DND-41 (cell line): ENCODE data around the gene PHKB.
"Not testable (repeated sequence)": the region's sequence is repeated elsewhere in the genome, so short reads cannot be mapped to it uniquely, and the experiment has no call there.

ENCODE experiments used
- ATAC-seq: fragments of 200-7000 bp; cut with Tn5 transposase; 3 replicates; pipeline ENCODE4 v1.9.1; 2021; ENCODE audit warnings: low read depth; ENCODE audit not compliant: insufficient read depth
- DNase-seq: peaks from one replicate; pipeline ENCODE4 v3.0.0-alpha.2; 2020
- H2AFZ ChIP-seq: 2 replicates; pipeline ENCODE4 v1.6.0; 2012; ENCODE audit warnings: low read depth, low read length
- H3K27ac ChIP-seq: 2 replicates; pipeline ENCODE4 v1.5.1; 2012; ENCODE audit warnings: low read length, inconsistent platforms
- H3K27me3 ChIP-seq: fragments of 200-600 bp; sonication (generic); 2 replicates; pipeline ENCODE4 v1.6.0; 2012; ENCODE audit warnings: low read length, mild to moderate bottlenecking, inconsistent platforms; ENCODE audit not compliant: insufficient read depth, poor library complexity
- H3K36me3 ChIP-seq: 2 replicates; pipeline ENCODE4 v1.5.1; 2012; ENCODE audit warnings: low read length, inconsistent platforms; ENCODE audit not compliant: insufficient read depth
- H3K4me1 ChIP-seq: 2 replicates; pipeline ENCODE4 v1.5.1; 2012; ENCODE audit warnings: mild to moderate bottlenecking, low read length; ENCODE audit not compliant: insufficient read depth
- H3K4me2 ChIP-seq: 2 replicates; pipeline ENCODE4 v1.6.0; 2012; ENCODE audit warnings: mild to moderate bottlenecking, moderate library complexity, low read length, inconsistent platforms; ENCODE audit not compliant: insufficient read depth
- H3K4me3 ChIP-seq, 2 experiments: fragments of 200-600 bp in 1 of 2; shearing (Covaris generic) in 1 of 2; 2 replicates each; pipeline ENCODE4 v1.5.1; 2012 to 2016; ENCODE audit warnings: inconsistent platforms in 2 of 2, low read length in 2 of 2, mild to moderate bottlenecking in 2 of 2, low read depth in 1 of 2, moderate library complexity in 1 of 2
- H3K79me2 ChIP-seq: 2 replicates; pipeline ENCODE4 v1.6.0; 2012; ENCODE audit warnings: low read length, inconsistent platforms; ENCODE audit not compliant: insufficient read depth
- H3K9ac ChIP-seq: 2 replicates; pipeline ENCODE4 v1.6.0; 2012; ENCODE audit warnings: low read depth, mild to moderate bottlenecking, inconsistent platforms, low read length, moderate library complexity
- H3K9me3 ChIP-seq: 2 replicates; pipeline ENCODE4 v1.5.1; 2012; ENCODE audit warnings: low read length, moderate library complexity, mild to moderate bottlenecking, inconsistent platforms; ENCODE audit not compliant: insufficient read depth, severe bottlenecking
- H4K20me1 ChIP-seq: 2 replicates; pipeline ENCODE4 v1.6.0; 2012; ENCODE audit warnings: low read length; ENCODE audit not compliant: insufficient read depth
- EZH2 ChIP-seq: IDR thresholded peaks from 3 replicates; pipeline ENCODE4 v1.6.1; 2012; ENCODE audit warnings: borderline replicate concordance, low read depth, mild to moderate bottlenecking, moderate library complexity, low read length, inconsistent platforms; ENCODE audit not compliant: severe bottlenecking
- TF ChIP-seq, protein P1 (sequence below): IDR thresholded peaks from 2 replicates; pipeline ENCODE4 v1.5.1; 2012; ENCODE audit warnings: borderline replicate concordance, low read length, moderate library complexity, mild to moderate bottlenecking; ENCODE audit not compliant: poor library complexity, severe bottlenecking; ENCODE audit errors: extremely low read depth

The PHKB gene

DNA sequence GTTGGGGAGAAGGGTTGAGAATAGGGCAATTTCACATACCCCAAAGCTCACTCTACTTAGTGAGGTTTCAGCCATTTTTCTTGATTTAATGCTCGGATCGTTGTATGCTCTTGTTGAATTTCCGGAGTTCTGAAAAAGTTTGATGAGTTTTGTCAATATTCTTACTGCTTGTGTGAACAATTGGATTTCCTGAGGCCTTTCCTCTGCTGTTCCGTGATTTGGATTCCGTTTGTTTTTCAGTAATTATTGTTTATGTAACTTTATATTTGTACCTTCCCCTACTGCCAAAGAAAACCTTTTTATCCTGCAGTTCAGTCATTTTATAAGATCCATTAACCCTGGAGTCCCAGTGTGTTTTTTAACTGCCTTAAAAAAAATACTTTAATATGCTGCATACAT is 62.9 kb downstream of the PHKB start:
- H3K36me3 ChIP-seq = peaks cover 14% of the 10 kb centered on the region; the same call in 1 of the 2 replicates
- no peak overlapping the region for H3K4me3 ChIP-seq
- H2AFZ ChIP-seq = no peak overlapping the region
- TF ChIP-seq EZH2 = no peak
- TF ChIP-seq, protein P1, sequence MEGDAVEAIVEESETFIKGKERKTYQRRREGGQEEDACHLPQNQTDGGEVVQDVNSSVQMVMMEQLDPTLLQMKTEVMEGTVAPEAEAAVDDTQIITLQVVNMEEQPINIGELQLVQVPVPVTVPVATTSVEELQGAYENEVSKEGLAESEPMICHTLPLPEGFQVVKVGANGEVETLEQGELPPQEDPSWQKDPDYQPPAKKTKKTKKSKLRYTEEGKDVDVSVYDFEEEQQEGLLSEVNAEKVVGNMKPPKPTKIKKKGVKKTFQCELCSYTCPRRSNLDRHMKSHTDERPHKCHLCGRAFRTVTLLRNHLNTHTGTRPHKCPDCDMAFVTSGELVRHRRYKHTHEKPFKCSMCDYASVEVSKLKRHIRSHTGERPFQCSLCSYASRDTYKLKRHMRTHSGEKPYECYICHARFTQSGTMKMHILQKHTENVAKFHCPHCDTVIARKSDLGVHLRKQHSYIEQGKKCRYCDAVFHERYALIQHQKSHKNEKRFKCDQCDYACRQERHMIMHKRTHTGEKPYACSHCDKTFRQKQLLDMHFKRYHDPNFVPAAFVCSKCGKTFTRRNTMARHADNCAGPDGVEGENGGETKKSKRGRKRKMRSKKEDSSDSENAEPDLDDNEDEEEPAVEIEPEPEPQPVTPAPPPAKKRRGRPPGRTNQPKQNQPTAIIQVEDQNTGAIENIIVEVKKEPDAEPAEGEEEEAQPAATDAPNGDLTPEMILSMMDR = no peak
- no peaks in the 10 kb centered on the region for H3K4me1 ChIP-seq
- no peak overlapping the region for H3K4me2 ChIP-seq
- no peaks in the 10 kb centered on the region for H4K20me1 ChIP-seq
- ATAC-seq = no peak
- DNase-seq = no peak
- no peak overlapping the region for H3K27ac ChIP-seq
- no peaks in the 10 kb centered on the region for H3K9me3 ChIP-seq
- H3K9ac ChIP-seq = no peak overlapping the region
- no peaks in the 10 kb centered on the region; the same call in 1 of the 2 replicates for H3K79me2 ChIP-seq
- no peaks in the 10 kb centered on the region for H3K27me3 ChIP-seq

DNA sequence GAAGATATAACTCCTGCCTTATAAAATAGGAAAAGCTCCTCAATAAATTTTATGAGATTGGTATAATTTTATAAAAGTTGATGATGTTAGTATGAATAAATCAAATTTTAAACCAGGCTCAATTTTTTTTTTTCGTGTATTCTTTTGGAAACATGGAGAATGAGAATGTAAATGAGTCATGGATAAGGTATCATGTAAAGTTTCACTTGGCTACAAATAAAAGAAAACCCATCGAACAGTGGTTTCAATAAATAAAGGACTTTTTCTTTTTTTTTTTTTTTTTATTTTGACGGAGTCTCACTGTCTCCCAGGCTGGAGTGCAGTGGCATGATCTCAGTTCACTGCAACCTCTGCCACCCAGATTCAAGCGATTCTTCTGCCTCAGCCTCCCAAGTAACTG is 67.3 kb downstream of the PHKB start:
- H3K4me2 ChIP-seq = no peak overlapping the region
- DNase-seq = no peak
- H3K36me3 ChIP-seq = peaks cover 21% of the 10 kb centered on the region
- TF ChIP-seq, protein P1 = no peak
- no peak for TF ChIP-seq EZH2
- H3K27ac ChIP-seq = no peak overlapping the region
- H3K27me3 ChIP-seq = no peaks in the 10 kb centered on the region
- no peaks in the 10 kb centered on the region for H4K20me1 ChIP-seq
- H2AFZ ChIP-seq = no peak overlapping the region
- no peaks in the 10 kb centered on the region for H3K79me2 ChIP-seq
- no peaks in the 10 kb centered on the region for H3K4me1 ChIP-seq
- H3K9ac ChIP-seq = no peak overlapping the region
- no peak for ATAC-seq
- no peak overlapping the region for H3K4me3 ChIP-seq
- peaks cover 13% of the 10 kb centered on the region for H3K9me3 ChIP-seq

DNA sequence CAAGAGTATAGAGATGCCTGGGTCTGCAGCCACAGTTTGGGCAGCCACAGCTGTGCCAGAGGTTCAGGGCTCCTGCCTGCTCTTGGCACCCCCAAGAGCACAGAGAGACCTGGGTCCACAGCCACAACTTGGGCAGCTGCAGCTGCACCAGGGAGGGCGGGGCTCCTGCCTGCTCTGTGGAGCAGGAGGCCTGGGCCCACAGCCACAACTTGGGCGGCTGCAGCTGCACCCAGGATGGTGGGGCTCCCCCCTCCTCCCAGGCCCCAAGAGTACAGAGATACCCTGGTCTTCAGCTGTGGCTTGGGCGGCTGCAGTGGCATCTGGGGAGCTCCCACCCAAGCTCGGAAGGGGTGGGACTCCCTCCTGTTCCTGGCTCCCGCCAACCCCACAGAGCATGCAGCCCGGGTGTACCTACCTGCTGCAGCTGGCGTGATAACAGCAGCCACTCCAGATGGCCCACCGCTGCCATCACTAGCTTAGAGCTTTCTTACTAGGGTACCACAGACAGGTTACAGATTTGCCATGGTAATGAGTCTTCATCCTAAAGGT is 72.7 kb downstream of the PHKB start:
- Histone ChIP-seq H3K27me3 (no peaks in the 10 kb centered on the region), H2AFZ (no peak overlapping the region), H3K36me3 (peaks cover 30% of the 10 kb centered on the region), H3K4me3 (no peak overlapping the region), H3K79me2 (no peaks in the 10 kb centered on the region), H3K4me1 (peaks cover 5% of the 10 kb centered on the region), H4K20me1 (no peaks in the 10 kb centered on the region), H3K9ac (no peak overlapping the region), H3K4me2 (no peak overlapping the region), H3K9me3 (peaks cover 13% of the 10 kb centered on the region), H3K27ac (no peak overlapping the region)
- ATAC-seq = peak; percentile 58; the same call in 2 of the 3 replicates
- peak; percentile 12 for DNase-seq
- TF ChIP-seq, protein P1 = no peak
- TF ChIP-seq EZH2 = no peak

DNA sequence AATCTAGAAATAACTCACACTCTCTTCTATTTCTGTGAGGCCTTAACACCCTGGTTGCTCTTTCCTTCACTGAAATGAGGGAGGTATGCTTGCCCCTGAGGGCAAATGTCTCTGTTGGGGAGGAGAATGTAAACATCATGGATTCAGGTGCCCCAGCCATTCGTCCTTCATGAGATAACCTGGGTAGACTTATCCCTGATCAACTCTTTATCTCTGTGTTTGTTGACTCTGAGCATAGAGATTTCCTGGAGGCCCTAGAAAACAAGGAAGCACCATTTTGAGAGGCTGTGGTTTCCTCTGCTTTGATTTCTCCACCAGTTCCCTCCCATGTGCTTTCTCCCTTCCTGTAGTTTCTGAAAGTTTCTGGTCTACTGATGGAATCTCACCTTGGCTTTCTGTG is 77.3 kb downstream of the PHKB start:
- Histone ChIP-seq H3K4me1 (peaks cover 5% of the 10 kb centered on the region), H4K20me1 (no peaks in the 10 kb centered on the region), H3K27ac (no peak overlapping the region), H3K4me3 (no peak overlapping the region), H3K27me3 (no peaks in the 10 kb centered on the region), H3K9me3 (peaks cover 11% of the 10 kb centered on the region), H3K36me3 (peaks cover 21% of the 10 kb centered on the region), H3K79me2 (no peaks in the 10 kb centered on the region), H3K9ac (no peak overlapping the region), H3K4me2 (no peak overlapping the region), H2AFZ (no peak overlapping the region)
- TF ChIP-seq, protein P1 = no peak
- no peak for TF ChIP-seq EZH2
- ATAC-seq (peak; percentile 39; the same call in 1 of the 3 replicates), DNase-seq (no peak)

DNA sequence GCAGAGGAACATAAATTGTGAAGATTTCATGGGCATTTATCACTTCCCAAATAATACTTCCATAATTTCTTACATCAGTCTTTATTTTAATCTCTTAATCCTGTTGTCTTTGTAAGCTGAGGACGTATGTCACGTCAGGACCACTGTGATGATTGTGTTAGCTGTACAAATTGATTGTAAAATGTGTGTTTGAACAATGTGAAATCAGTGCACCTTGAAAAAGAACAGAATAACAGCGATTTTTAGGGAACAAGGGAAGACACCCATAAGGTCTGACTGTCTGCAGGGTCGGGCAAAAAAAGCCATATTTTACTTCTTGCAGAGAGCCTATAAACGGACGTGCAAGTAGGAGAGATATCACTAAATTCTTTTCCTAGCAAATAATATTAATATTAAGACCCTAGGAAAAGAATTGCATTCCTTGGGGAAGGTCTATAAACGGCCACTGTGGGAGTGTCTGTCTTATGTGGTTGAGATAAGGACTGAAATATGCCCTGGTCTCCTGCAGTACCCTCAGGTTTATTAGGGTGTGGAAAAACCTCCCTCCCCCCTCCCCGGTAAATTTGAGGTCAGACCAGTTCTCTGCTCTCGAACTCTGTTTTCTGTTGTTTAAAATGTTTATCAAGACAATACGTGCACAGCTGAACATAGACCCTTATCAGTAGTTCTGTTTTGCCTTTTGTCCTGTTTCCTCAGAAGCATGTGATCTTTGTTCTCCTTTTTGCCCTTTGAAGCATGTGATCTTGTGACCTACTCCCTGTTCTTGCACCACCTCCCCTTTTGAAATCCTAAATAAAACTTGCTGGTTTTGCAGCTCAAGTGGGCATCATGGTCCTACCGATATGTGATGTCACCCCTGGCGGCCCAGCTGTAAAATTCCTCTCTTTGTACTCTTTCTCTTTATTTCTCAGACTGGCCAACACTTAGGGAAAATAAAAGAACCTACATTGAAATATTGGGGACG is 78.9 kb downstream of the PHKB start:
- not testable (repeated sequence) for ATAC-seq, H3K4me3 ChIP-seq, H3K79me2 ChIP-seq, H3K27ac ChIP-seq, H2AFZ ChIP-seq, H4K20me1 ChIP-seq, DNase-seq, H3K4me1 ChIP-seq, H3K9ac ChIP-seq, H3K4me2 ChIP-seq, H3K27me3 ChIP-seq
- H3K36me3 ChIP-seq = peaks cover 15% of the 10 kb centered on the region; the same call in 1 of the 2 replicates
- peaks cover 18% of the 10 kb centered on the region for H3K9me3 ChIP-seq
